Neural progenitor cell (in vitro differentiated cells): ENCODE data around the gene KBTBD2. TPM values are rescaled to one million over a fixed set of nuclear protein-coding genes. Genes with fewer than 3 reads are reported as not detected.

Experiments used
- DNase-seq: peaks from one replicate; pipeline ENCODE4 v3.0.0-alpha.2; 2016; ENCODE audit warnings: low spot score
- H2AFZ ChIP-seq: fragments of 200-600 bp; sonication (generic); replicated peaks from 2 replicates; pipeline ENCODE4 v1.6.1; 2016; ENCODE audit warnings: antibody characterized with exemption
- H3F3A ChIP-seq: fragments of 200-600 bp; sonication (generic); 2 replicates; pipeline ENCODE4 v1.6.1; 2016; ENCODE audit warnings: antibody characterized with exemption, low read depth
- H3K27ac ChIP-seq: fragments of 200-600 bp; sonication (generic); 2 replicates; pipeline ENCODE4 v1.5.1; 2016; ENCODE audit warnings: mild to moderate bottlenecking
- H3K27me3 ChIP-seq: fragments of 200-600 bp; sonication (generic); 2 replicates; pipeline ENCODE4 v1.6.1; 2016; ENCODE audit warnings: mild to moderate bottlenecking, moderate library complexity
- H3K36me3 ChIP-seq: fragments of 200-600 bp; sonication (generic); 2 replicates; pipeline ENCODE4 v1.5.1; 2016
- H3K4me1 ChIP-seq: fragments of 200-600 bp; sonication (generic); 2 replicates; pipeline ENCODE4 v1.6.1; 2016; ENCODE audit warnings: mixed run types
- H3K4me2 ChIP-seq: fragments of 200-600 bp; sonication (generic); 2 replicates; pipeline ENCODE4 v1.6.1; 2016
- H3K4me3 ChIP-seq: fragments of 200-600 bp; sonication (generic); 2 replicates; pipeline ENCODE4 v1.5.1; 2016
- H3K79me2 ChIP-seq: fragments of 200-600 bp; sonication (generic); 2 replicates; pipeline ENCODE4 v1.6.1; 2016; ENCODE audit warnings: low read depth
- H3K9ac ChIP-seq: fragments of 200-600 bp; sonication (generic); 2 replicates; pipeline ENCODE4 v1.6.1; 2016
- H3K9me3 ChIP-seq: fragments of 200-600 bp; sonication (generic); 2 replicates; pipeline ENCODE4 v1.5.1; 2016; ENCODE audit warnings: low read depth
- H4K20me1 ChIP-seq: fragments of 200-600 bp; sonication (generic); 2 replicates; pipeline ENCODE4 v1.6.1; 2016; ENCODE audit warnings: low read depth
- H3K27ac Mint-ChIP-seq: 3 replicates; pipeline ENCODE4 v1.8.0; 2021; ENCODE audit warnings: mixed read lengths
- H3K27me3 Mint-ChIP-seq: 2 replicates; pipeline ENCODE4 v1.8.0; 2022; ENCODE audit warnings: low read depth, mild to moderate bottlenecking, inconsistent platforms, moderate library complexity, mixed read lengths; ENCODE audit not compliant: insufficient read depth
- H3K36me3 Mint-ChIP-seq: 3 replicates; pipeline ENCODE4 v1.8.0; 2021; ENCODE audit warnings: mixed read lengths
- H3K4me1 Mint-ChIP-seq: 3 replicates; pipeline ENCODE4 v1.8.0; 2021; ENCODE audit warnings: mixed read lengths
- H3K4me3 Mint-ChIP-seq: 3 replicates; pipeline ENCODE4 v1.8.0; 2021; ENCODE audit warnings: mild to moderate bottlenecking, moderate library complexity, mixed read lengths
- H3K9me3 Mint-ChIP-seq: 3 replicates; pipeline ENCODE4 v1.8.0; 2020; ENCODE audit warnings: mixed read lengths
- EZH2 ChIP-seq: fragments of 200-600 bp; sonication (generic); IDR thresholded peaks from 2 replicates; pipeline ENCODE4 v1.6.1; 2017; ENCODE audit warnings: antibody characterized with exemption, mild to moderate bottlenecking, moderate library complexity
- EZH2phosphoT487 ChIP-seq: fragments of 200-600 bp; sonication (generic); IDR thresholded peaks from 2 replicates; pipeline ENCODE4 v1.6.1; 2017; ENCODE audit warnings: antibody characterized with exemption
- total RNA-seq: library from RNA; depleted of rRNA; stranded (reverse); fragments of >200 nt; gene quantifications from 2 replicates; pipeline ENCODE4 v1.2.3, GENCODE V29; 2015; ENCODE audit warnings: low replicate concordance
- TF ChIP-seq, protein P1 (sequence below): fragments of 200-600 bp; sonication (generic); IDR thresholded peaks from 2 replicates; pipeline ENCODE4 v1.5.1; 2017; ENCODE audit warnings: antibody characterized with exemption, mild to moderate bottlenecking

The KBTBD2 gene
- total RNA-seq, 1 donor from 2014 or later: 45.5 TPM

DNA sequence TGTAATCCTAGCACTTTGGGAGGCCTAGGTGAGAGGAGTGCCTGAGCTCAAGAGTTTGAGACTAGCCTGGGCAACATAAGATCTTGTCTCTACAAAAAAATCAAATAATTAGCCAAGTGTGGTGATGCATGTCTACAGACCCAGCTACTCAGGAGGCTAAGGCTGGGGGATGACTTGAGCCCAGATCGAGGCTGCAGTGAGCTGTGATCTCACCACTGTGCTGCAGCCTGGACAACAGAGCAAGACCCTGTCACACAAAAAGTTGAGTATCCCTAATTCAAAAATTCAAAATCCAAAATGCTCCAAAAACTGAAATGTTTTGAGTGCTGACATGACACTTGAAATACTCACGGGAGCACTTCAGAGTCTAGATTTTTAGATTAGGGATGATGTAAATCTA lies 19.1 kb downstream of the KBTBD2 start:
- H3K9me3 ChIP-seq: no peaks in the 10 kb centered on the region
- H3K4me3 ChIP-seq: no peak overlapping the region
- no peaks in the 10 kb centered on the region for H3F3A ChIP-seq
- Mint-ChIP-seq H3K36me3 (peaks cover 48% of the 10 kb centered on the region), H3K27ac (no peak overlapping the region), H3K9me3 (no peaks in the 10 kb centered on the region), H3K27me3 (no peaks in the 10 kb centered on the region), H3K4me3 (no peak overlapping the region), H3K4me1 (no peaks in the 10 kb centered on the region)
- no peak overlapping the region for H3K9ac ChIP-seq
- H3K27ac ChIP-seq: no peak overlapping the region
- H3K27me3 ChIP-seq: no peaks in the 10 kb centered on the region
- H3K79me2 ChIP-seq: peaks cover 15% of the 10 kb centered on the region
- TF ChIP-seq, protein P1, sequence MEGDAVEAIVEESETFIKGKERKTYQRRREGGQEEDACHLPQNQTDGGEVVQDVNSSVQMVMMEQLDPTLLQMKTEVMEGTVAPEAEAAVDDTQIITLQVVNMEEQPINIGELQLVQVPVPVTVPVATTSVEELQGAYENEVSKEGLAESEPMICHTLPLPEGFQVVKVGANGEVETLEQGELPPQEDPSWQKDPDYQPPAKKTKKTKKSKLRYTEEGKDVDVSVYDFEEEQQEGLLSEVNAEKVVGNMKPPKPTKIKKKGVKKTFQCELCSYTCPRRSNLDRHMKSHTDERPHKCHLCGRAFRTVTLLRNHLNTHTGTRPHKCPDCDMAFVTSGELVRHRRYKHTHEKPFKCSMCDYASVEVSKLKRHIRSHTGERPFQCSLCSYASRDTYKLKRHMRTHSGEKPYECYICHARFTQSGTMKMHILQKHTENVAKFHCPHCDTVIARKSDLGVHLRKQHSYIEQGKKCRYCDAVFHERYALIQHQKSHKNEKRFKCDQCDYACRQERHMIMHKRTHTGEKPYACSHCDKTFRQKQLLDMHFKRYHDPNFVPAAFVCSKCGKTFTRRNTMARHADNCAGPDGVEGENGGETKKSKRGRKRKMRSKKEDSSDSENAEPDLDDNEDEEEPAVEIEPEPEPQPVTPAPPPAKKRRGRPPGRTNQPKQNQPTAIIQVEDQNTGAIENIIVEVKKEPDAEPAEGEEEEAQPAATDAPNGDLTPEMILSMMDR: no peak
- no peak for TF ChIP-seq EZH2phosphoT487
- no peak for TF ChIP-seq EZH2
- peaks cover 5% of the 10 kb centered on the region for H3K36me3 ChIP-seq
- no peak overlapping the region for H2AFZ ChIP-seq
- H4K20me1 ChIP-seq: peaks cover 17% of the 10 kb centered on the region
- DNase-seq: no peak
- no peak overlapping the region for H3K4me2 ChIP-seq
- H3K4me1 ChIP-seq: no peaks in the 10 kb centered on the region

DNA sequence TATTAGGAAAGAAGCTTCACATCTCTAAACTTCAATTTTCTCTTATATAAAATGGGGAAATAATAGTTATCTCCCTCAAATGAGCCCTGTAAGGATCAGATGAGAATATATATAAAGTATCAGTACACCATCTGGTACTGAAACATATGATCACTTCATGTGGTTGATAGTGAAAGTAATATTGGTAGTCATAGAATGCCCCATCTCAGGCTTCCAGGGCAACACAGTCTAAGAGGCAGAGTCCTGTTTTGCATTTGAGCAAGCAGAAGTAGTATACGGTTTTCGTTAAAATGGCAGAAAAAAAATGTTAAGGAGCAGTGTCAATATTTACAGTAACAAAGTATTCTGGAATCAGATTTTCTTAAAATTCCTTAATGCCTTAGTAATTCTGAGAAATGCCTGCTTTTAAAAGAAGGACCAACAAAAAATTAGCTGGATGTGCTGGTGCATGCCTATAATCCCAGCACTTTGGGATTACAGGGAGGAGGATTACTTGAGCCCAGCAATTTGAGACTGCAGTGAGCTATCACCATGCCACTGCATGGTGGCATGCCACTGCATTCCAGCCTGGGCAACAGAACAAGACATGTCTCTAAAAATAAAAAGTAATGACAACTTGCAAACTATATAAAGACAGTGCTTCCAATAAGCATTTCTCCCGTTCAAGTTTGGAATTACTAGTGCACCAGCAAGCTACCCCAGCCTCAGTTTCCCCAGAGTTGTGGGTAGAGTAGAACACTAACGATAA lies 19.8 kb downstream of the KBTBD2 start:
- DNase-seq: no peak
- no peaks in the 10 kb centered on the region for H3K9me3 ChIP-seq
- H3K27me3 ChIP-seq: no peaks in the 10 kb centered on the region
- peaks cover 5% of the 10 kb centered on the region for H3K36me3 ChIP-seq
- H3K79me2 ChIP-seq: peaks cover 14% of the 10 kb centered on the region
- TF ChIP-seq EZH2 (no peak), EZH2phosphoT487 (no peak)
- TF ChIP-seq, protein P1: no peak
- H3K27ac ChIP-seq: no peak overlapping the region
- no peak overlapping the region for H2AFZ ChIP-seq
- H3F3A ChIP-seq: no peaks in the 10 kb centered on the region
- H3K9ac ChIP-seq: no peak overlapping the region
- Mint-ChIP-seq H3K27me3 (no peaks in the 10 kb centered on the region), H3K27ac (no peak overlapping the region), H3K9me3 (no peaks in the 10 kb centered on the region), H3K4me3 (no peak overlapping the region), H3K36me3 (peaks cover 52% of the 10 kb centered on the region), H3K4me1 (no peaks in the 10 kb centered on the region)
- H3K4me2 ChIP-seq: no peak overlapping the region
- H4K20me1 ChIP-seq: peaks cover 15% of the 10 kb centered on the region
- no peaks in the 10 kb centered on the region for H3K4me1 ChIP-seq
- no peak overlapping the region for H3K4me3 ChIP-seq

DNA sequence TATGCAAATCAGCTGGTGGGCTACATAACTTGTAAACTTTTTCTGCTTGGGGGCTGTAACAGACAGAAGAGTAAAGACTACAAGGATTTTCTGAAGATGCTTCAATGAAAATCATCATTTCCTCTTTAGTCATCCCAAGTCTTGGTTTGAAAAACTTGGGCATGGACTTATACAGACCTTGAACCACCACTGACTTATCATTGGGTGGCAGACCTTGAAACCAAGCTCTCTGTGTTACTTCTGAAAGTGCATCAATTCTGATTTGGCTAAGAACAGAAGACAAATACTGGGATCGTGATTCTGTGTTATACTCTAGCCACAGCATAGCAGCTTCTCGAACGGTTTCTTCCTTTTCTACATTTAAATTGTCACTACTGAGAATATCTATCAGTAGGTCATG lies 21.3 kb downstream of the KBTBD2 start:
- no peak for DNase-seq
- Mint-ChIP-seq H3K4me1 (no peaks in the 10 kb centered on the region), H3K27me3 (no peaks in the 10 kb centered on the region), H3K36me3 (peaks cover 61% of the 10 kb centered on the region), H3K9me3 (no peaks in the 10 kb centered on the region), H3K27ac (no peak overlapping the region), H3K4me3 (no peak overlapping the region)
- H3K4me3 ChIP-seq: no peak overlapping the region
- TF ChIP-seq EZH2phosphoT487 (no peak), EZH2 (no peak)
- TF ChIP-seq, protein P1: no peak
- H3K27ac ChIP-seq: no peak overlapping the region
- H2AFZ ChIP-seq: no peak overlapping the region
- H3F3A ChIP-seq: no peaks in the 10 kb centered on the region
- H3K9me3 ChIP-seq: no peaks in the 10 kb centered on the region
- peaks cover 5% of the 10 kb centered on the region for H3K36me3 ChIP-seq
- H3K27me3 ChIP-seq: no peaks in the 10 kb centered on the region
- no peaks in the 10 kb centered on the region for H3K79me2 ChIP-seq
- no peak overlapping the region for H3K4me2 ChIP-seq
- no peak overlapping the region for H3K9ac ChIP-seq
- H4K20me1 ChIP-seq: peaks cover 9% of the 10 kb centered on the region
- H3K4me1 ChIP-seq: no peaks in the 10 kb centered on the region
